HG03280 (cell line): ENCODE data around the gene MMP11.

Experiments
- ATAC-seq: cut with Tn5 transposase; IDR thresholded peaks from one replicate; pipeline ENCODE4 v1.9.1; 2021; ENCODE audit warnings: mild to moderate bottlenecking, moderate library complexity; ENCODE audit not compliant: unreplicated experiment

MMP11 gene

GRCh38 chr22:23759566-23759965 lies 13.1 kb upstream of the MMP11 start:
- no peak for ATAC-seq

- ATAC-seq = no peak
These were observed 12.6 kb upstream of the MMP11 start for GRCh38 chr22:23760056-23760455.

GRCh38 chr22:23762842-23763578 lies 9.6 kb upstream of the MMP11 start, which contains the start of gene C22orf15:
Gene C22orf15 (plus strand): TSS chr22:23762990. CDS start chr22:23763307, 317 bp downstream.
- ATAC-seq = no peak

- ATAC-seq = no peak
These were observed 9.1 kb upstream of the MMP11 start for GRCh38 chr22:23763579-23763945.

- no peak for ATAC-seq
These were observed 8.7 kb upstream of the MMP11 start for GRCh38 chr22:23763954-23764353.

- no peak for ATAC-seq
These were observed 7.5 kb upstream of the MMP11 start for GRCh38 chr22:23764899-23765881.

GRCh38 chr22:23767303-23767672 lies 5.4 kb upstream of the MMP11 start:
- no peak for ATAC-seq

GRCh38 chr22:23767673-23768548 lies 4.7 kb upstream of the MMP11 start, which contains the start of gene CHCHD10:
Gene CHCHD10 (minus strand): TSS chr22:23767972. CDS start chr22:23767874, 98 bp downstream.
- ATAC-seq = peak; percentile 64

- ATAC-seq = no peak
These were observed 3.2 kb upstream of the MMP11 start for GRCh38 chr22:23769321-23769965.

- no peak for ATAC-seq
These were observed 367 bp upstream of the MMP11 start for GRCh38 chr22:23772315-23772648.

GRCh38 chr22:23773483-23774113 lies 949 bp downstream of the MMP11 start:
- ATAC-seq = no peak

GRCh38 chr22:23774114-23774921 lies 1.7 kb downstream of the MMP11 start:
- ATAC-seq = no peak

- no peak for ATAC-seq
These were observed 2.3 kb downstream of the MMP11 start for GRCh38 chr22:23774922-23775436.

GRCh38 chr22:23775779-23776375 lies 3.2 kb downstream of the MMP11 start:
- ATAC-seq = no peak

- no peak for ATAC-seq
These were observed 5.3 kb downstream of the MMP11 start for GRCh38 chr22:23777776-23778576.

GRCh38 chr22:23778577-23778900 lies 5.9 kb downstream of the MMP11 start:
- no peak for ATAC-seq

- ATAC-seq = no peak
These were observed 6.4 kb downstream of the MMP11 start for GRCh38 chr22:23779083-23779482.

GRCh38 chr22:23779731-23780130 lies 7.1 kb downstream of the MMP11 start:
- ATAC-seq = no peak
